CD1c-positive myeloid dendritic cell (primary cell): ENCODE results near the gene PCSK5.
"Not testable (repeated sequence)": the region's sequence is repeated elsewhere in the genome, so short reads cannot be mapped to it uniquely, and the experiment has no call there.

Source experiments
- DNase-seq: peaks from one replicate; pipeline ENCODE4 v3.0.0-alpha.2; 2016; ENCODE audit errors: extremely low spot score

PCSK5 gene

GRCh38 chr9:75890472-75891276 lies at the start of gene PCSK5:
Gene PCSK5 (plus strand): TSS chr9:75890673. CDS start chr9:75891182, 509 bp downstream.
- DNase-seq: peak; percentile 93

GRCh38 chr9:75844321-75844720 lies 46.2 kb upstream of the PCSK5 start:
- no peak for DNase-seq

- no peak for DNase-seq
Observed at GRCh38 chr9:75845806-75846205, 44.7 kb upstream of the PCSK5 start.

- no peak for DNase-seq
Observed at GRCh38 chr9:75847085-75847484, 43.4 kb upstream of the PCSK5 start.

GRCh38 chr9:75850459-75851200 lies 39.8 kb upstream of the PCSK5 start:
- no peak for DNase-seq

- no peak for DNase-seq
Observed at GRCh38 chr9:75851917-75852316, 38.6 kb upstream of the PCSK5 start.

- DNase-seq: no peak
Observed at GRCh38 chr9:75852746-75853145, 37.7 kb upstream of the PCSK5 start.

GRCh38 chr9:75855509-75855908 lies 35.0 kb upstream of the PCSK5 start:
- peak; percentile 13 for DNase-seq

- no peak for DNase-seq
Observed at GRCh38 chr9:75858497-75859092, 31.9 kb upstream of the PCSK5 start.

- DNase-seq: no peak
Observed at GRCh38 chr9:75864266-75864665, 26.2 kb upstream of the PCSK5 start.

- peak; percentile 76 for DNase-seq
Observed at GRCh38 chr9:75866273-75866871, 24.1 kb upstream of the PCSK5 start.

GRCh38 chr9:75868526-75868925 lies 21.9 kb upstream of the PCSK5 start:
- not testable (repeated sequence) for DNase-seq

- DNase-seq: peak; percentile 70
Observed at GRCh38 chr9:75869236-75869635, 21.2 kb upstream of the PCSK5 start.

- no peak for DNase-seq
Observed at GRCh38 chr9:75870450-75870849, 20.0 kb upstream of the PCSK5 start.

GRCh38 chr9:75871624-75872023 lies 18.8 kb upstream of the PCSK5 start:
- no peak for DNase-seq

GRCh38 chr9:75873712-75874111 lies 16.8 kb upstream of the PCSK5 start:
- peak; percentile 78 for DNase-seq

GRCh38 chr9:75876999-75877640 lies 13.4 kb upstream of the PCSK5 start:
- peak; percentile 30 for DNase-seq

GRCh38 chr9:75878488-75878860 lies 12.0 kb upstream of the PCSK5 start:
- no peak for DNase-seq

- DNase-seq: peak; percentile 32
Observed at GRCh38 chr9:75880618-75881017, 9.9 kb upstream of the PCSK5 start.

- DNase-seq: no peak
Observed at GRCh38 chr9:75881761-75882160, 8.7 kb upstream of the PCSK5 start.

- DNase-seq: no peak
Observed at GRCh38 chr9:75885652-75886051, 4.8 kb upstream of the PCSK5 start.

- peak; percentile 50 for DNase-seq
Observed at GRCh38 chr9:75889577-75889976, 896 bp upstream of the PCSK5 start.
